ENCODE results near the gene CDH4.

CDH4 gene

DNA sequence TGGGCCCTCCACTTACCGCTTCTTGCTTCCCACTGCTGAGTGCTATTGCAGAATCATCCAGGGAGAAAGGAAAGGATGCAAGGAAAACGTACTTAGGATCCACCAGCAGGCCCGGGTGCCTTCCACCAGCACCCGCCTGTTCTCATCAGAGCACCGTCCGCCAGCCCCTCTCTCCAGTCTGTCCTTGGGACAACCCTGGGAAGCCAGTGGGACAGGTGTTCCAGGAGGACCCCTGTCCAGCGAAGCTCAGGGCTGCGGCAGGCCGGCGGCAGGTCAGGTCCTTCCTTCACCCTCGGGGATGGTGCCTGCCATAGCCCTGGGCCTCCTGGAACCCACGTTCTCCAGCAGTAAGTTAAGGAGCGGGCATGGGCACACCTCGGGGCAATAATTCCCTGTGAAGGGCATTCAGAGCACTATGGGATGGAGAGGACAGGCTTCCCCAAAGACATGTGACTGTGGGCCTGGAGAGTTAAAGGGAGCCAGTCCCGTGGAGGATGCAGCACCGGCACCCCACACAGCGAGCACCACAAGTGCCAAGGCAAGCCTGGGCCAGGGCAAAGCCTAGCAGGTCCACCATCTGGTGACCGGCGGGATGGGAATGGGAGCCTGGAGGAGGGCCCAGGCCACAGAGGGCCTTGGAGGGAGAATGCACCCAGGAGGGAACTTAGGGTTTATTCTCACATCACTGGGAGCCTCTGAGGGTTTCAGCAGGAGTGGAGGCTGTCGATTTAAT, 416.9 kb downstream of the CDH4 start:
- TF ChIP-seq CTCF (conservative IDR thresholded peaks at IDR 0.05; ENCODE audit: low read depth) = no peak
- H3K27ac ChIP-seq = no peak overlapping the region
- no peak for DNase-seq (ENCODE audit: low spot score)
- ChIA-PET POLR2A (ENCODE audit: low non-redundant PET) (no interaction called here), CTCF (interaction anchor here (0.6 kb wide), 1 partner anchor 511 kb away, joined by 3 read pairs; no protein-coding TSS in a partner anchor)

- no peak overlapping the region for H3K27ac ChIP-seq
- no peak for TF ChIP-seq CTCF (conservative IDR thresholded peaks at IDR 0.05; ENCODE audit: low read depth)
- ChIA-PET CTCF (no interaction called here), POLR2A (ENCODE audit: low non-redundant PET) (no interaction called here)
- no peak for DNase-seq (ENCODE audit: low spot score)
These were observed 418.2 kb downstream of the CDH4 start for GRCh38 chr20:61670274-61670673.

DNA sequence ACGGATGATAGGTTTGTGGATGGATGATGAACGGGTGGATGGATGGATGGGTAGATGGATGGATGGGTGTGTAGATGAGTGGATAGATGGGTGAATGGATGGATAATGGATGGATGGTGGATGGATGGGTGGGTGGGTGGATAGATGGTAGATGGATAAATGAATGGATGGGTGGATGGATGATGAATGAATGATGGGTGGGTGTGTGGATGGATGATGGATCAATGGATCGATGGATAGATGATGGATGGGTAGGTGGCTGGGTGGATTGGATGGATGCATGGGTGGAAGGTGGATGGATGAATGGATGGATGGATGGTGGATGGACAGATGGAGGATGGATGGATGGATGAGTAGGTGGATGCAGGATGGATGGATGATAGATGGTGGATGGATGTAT, 419.5 kb downstream of the CDH4 start:
- no peak for TF ChIP-seq CTCF (conservative IDR thresholded peaks at IDR 0.05; ENCODE audit: low read depth)
- no peak for DNase-seq (ENCODE audit: low spot score)
- no peak overlapping the region for H3K27ac ChIP-seq
- CTCF ChIA-PET = no interaction called here
- POLR2A ChIA-PET (ENCODE audit: low non-redundant PET) = no interaction called here

GRCh38 chr20:61673152-61673847, 421.2 kb downstream of the CDH4 start:
- CTCF ChIA-PET = no interaction called here
- POLR2A ChIA-PET (ENCODE audit: low non-redundant PET) = no interaction called here
- no peak for DNase-seq (ENCODE audit: low spot score)
- no peak for TF ChIP-seq CTCF (conservative IDR thresholded peaks at IDR 0.05; ENCODE audit: low read depth)
- H3K27ac ChIP-seq = no peak overlapping the region

- CTCF ChIA-PET = no interaction called here
- POLR2A ChIA-PET (ENCODE audit: low non-redundant PET) = no interaction called here
- no peak overlapping the region for H3K27ac ChIP-seq
- no peak for DNase-seq (ENCODE audit: low spot score)
- no peak for TF ChIP-seq CTCF (conservative IDR thresholded peaks at IDR 0.05; ENCODE audit: low read depth)
These were observed 422.1 kb downstream of the CDH4 start for GRCh38 chr20:61674121-61674520.

DNA sequence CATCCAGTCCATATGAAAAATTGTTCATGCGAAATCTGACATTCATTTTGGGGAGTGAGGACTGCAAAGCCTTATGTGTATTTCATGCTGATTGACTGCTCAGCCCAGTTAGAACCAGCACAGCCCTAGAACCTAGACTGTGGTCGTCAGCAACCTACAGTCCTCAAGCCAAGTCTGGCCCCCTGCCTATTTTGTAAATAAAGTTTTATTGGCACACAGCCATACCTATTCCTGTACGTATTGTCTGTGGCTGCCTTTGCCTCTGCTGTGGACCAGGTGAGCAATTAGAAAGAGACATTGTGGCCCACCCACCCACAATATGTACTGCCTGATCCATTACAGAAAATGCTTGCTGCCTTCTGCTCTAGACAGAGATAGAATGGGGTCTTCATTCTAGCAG, 422.6 kb downstream of the CDH4 start:
- ChIA-PET CTCF (no interaction called here), POLR2A (ENCODE audit: low non-redundant PET) (no interaction called here)
- DNase-seq (ENCODE audit: low spot score) = no peak
- no peak overlapping the region for H3K27ac ChIP-seq
- no peak for TF ChIP-seq CTCF (conservative IDR thresholded peaks at IDR 0.05; ENCODE audit: low read depth)
